GM12801 (cell line): ENCODE results near the gene KSR1.

Source experiments
- CTCF ChIP-seq: IDR thresholded peaks from one replicate; pipeline ENCODE4 v1.5.1; 2011; ENCODE audit warnings: control low read depth; ENCODE audit not compliant: insufficient read length; ENCODE audit errors: extremely low read depth

Gene KSR1

GRCh38 chr17:27491713-27492190 is 35.5 kb downstream of the KSR1 start:
- no peak for TF ChIP-seq CTCF

GRCh38 chr17:27492470-27492869 is 36.2 kb downstream of the KSR1 start:
- TF ChIP-seq CTCF: no peak

- no peak for TF ChIP-seq CTCF
Observed at GRCh38 chr17:27493088-27493487, 36.8 kb downstream of the KSR1 start.

DNA sequence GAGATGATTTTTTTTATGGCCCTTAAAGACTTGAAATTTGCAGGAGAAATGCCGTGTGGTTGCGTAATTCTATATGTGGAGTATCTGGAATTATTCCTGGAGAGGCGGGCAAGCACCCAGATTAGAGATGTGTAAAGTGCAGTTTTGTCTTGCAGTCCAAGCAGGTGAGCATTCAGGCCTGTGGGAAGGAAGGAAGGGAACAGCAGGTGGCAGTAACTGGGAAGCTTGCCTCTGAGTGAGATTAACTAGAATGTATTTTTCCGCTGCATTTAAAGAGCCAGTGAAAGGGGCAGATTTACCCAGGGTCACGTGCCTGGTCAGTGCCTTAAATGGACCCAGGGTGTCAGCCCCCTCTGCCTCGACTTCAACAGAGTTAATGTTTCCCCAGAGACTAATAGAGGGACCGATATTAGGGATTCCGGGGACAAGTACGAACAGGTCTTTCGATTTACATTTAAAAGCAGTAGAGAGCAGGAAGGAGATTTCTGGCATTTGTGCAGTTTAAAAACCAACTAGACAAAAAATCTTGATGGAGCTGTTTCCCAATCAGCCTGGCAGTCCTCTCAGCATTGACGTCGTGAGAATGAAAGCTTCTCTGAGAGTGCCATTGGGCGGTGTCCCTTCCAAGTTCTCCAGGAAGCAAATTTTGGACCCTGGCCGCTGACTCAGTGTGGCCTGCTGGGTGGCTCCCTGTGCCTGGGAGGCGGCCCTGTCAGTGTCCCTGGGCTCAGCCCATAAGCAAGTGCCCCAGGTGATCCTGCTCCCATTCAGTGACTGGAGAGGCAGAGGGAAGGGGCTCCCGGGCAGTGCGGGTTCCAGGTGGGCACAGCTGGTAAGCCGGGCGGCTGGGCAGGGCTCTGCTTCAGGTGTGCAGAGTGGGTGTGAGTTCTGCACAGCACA is 38.2 kb downstream of the KSR1 start:
- TF ChIP-seq CTCF: no peak

DNA sequence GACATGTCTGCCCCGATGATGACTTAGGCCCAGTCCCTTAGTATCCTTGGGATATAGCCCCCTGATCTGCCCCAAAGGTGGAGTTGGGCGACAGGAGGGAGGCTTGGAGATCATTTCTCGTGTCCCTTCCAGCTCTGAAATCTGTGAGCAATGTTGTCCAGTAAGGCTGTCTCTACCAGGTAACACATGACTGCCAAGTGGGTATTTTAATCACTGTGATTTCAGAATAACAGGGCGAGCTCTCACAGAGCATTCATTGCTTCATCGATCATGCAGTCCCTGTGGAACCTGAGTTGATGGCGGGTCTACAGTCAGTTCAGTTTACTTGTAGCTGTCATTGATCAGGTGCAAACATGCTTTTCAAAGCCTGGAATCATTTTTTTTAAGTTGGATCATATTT is 39.2 kb downstream of the KSR1 start:
- no peak for TF ChIP-seq CTCF

- no peak for TF ChIP-seq CTCF
Observed at GRCh38 chr17:27496005-27496404, 39.8 kb downstream of the KSR1 start.

- no peak for TF ChIP-seq CTCF
Observed at GRCh38 chr17:27496437-27496943, 40.2 kb downstream of the KSR1 start.
